Measurements from ENCODE around the gene RNF26.

DNA sequence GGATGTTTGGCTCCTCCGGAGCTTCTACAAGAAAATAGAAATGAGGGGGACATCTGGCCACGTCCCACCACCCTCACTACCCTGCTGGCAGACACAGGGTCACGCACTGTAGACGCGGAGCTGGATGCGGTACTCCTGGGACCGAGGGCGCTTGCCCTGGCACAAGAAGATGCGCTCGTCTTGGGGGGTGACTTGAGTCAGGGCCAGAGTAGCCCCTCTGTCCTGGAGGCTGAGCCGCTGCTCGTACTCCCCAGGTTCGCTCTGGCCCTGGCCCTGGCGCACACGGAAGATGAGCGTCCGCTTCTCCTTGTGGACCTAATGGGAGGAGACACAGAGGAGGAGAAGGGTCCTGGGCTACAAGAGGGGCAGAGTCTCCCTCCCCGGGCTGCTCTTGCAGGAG is 19.6 kb upstream of the RNF26 start:
- TF ChIP-seq, protein P1, sequence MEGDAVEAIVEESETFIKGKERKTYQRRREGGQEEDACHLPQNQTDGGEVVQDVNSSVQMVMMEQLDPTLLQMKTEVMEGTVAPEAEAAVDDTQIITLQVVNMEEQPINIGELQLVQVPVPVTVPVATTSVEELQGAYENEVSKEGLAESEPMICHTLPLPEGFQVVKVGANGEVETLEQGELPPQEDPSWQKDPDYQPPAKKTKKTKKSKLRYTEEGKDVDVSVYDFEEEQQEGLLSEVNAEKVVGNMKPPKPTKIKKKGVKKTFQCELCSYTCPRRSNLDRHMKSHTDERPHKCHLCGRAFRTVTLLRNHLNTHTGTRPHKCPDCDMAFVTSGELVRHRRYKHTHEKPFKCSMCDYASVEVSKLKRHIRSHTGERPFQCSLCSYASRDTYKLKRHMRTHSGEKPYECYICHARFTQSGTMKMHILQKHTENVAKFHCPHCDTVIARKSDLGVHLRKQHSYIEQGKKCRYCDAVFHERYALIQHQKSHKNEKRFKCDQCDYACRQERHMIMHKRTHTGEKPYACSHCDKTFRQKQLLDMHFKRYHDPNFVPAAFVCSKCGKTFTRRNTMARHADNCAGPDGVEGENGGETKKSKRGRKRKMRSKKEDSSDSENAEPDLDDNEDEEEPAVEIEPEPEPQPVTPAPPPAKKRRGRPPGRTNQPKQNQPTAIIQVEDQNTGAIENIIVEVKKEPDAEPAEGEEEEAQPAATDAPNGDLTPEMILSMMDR (IDR thresholded peaks at IDR 0.05; ENCODE audit: poor library complexity): no peak
- no peak for TF ChIP-seq EZH2phosphoT487 (IDR thresholded peaks at IDR 0.05; ENCODE audit: low read depth, severe bottlenecking, unreplicated experiment)

All from hepatocyte (in vitro differentiated cells).